B cell (primary cell): ENCODE results near the gene CTNNA1. TPM values are rescaled to one million over a fixed set of nuclear protein-coding genes. Genes with fewer than 3 reads are reported as not detected.

ENCODE experiments used
- ATAC-seq: fragments of 200-7000 bp; cut with Tn5 transposase; one replicate; pipeline ENCODE4 v1.10.0; 2021; ENCODE audit warnings: low read depth, mild to moderate bottlenecking, moderate number of reproducible peaks, moderate library complexity
- CTCF ChIA-PET: fragments of 350-600 bp; sonication (Branson Sonifier 250); formaldehyde crosslinking; loops from one replicate; lab custom pipeline; 2021; ENCODE audit warnings: antibody characterized with exemption, inconsistent platforms; lab: Charles Lee
- POLR2A ChIA-PET: fragments of 350-600 bp; sonication (Branson Sonifier 250); formaldehyde crosslinking; loops from one replicate; lab custom pipeline; 2021; ENCODE audit warnings: antibody characterized with exemption; lab: Charles Lee
- DNase-seq: peaks from one replicate; pipeline ENCODE4 v3.0.0; 2013
- H2AFZ ChIP-seq: 2 replicates; pipeline ENCODE4 v1.6.1; 2012; ENCODE audit warnings: mild to moderate bottlenecking, low read depth, low read length; ENCODE audit not compliant: insufficient read depth, poor library complexity, severe bottlenecking
- H3K27ac ChIP-seq, 2 donors: 1 replicate in 1 of 2; 2 replicates in 1 of 2; pipeline ENCODE4 v1.5.1; 2012 to 2013; ENCODE audit warnings: low read length in 2 of 2, mild to moderate bottlenecking in 2 of 2, moderate library complexity in 1 of 2
- H3K27me3 ChIP-seq, 4 experiments: fragments of 200-600 bp in 1 of 4; sonication (generic) in 1 of 4; replicated peaks in 1 of 4; 1 replicate in 2 of 4; 2 replicates in 2 of 4; pipeline versions ENCODE4 v1.6.1 to v1.7.0; 2013 to 2016; ENCODE audit warnings: low read length in 3 of 4, mild to moderate bottlenecking in 2 of 4, mixed read lengths in 1 of 4, moderate library complexity in 1 of 4; ENCODE audit not compliant: insufficient read depth in 4 of 4, control insufficient read depth in 3 of 4; ENCODE audit errors: control extremely low read depth in 1 of 4
- H3K36me3 ChIP-seq, 2 experiments: replicated peaks in 1 of 2; 1 replicate in 1 of 2; 2 replicates in 1 of 2; pipeline versions ENCODE4 v1.6.1 to v1.7.1; 2013; ENCODE audit warnings: low read length in 1 of 2; ENCODE audit not compliant: insufficient read depth in 2 of 2, control insufficient read depth in 1 of 2; ENCODE audit errors: control extremely low read depth in 1 of 2, extremely low read depth in 1 of 2
- H3K4me1 ChIP-seq, 2 donors: fragments of 200-600 bp in 1 of 2; sonication (generic) in 1 of 2; 1 replicate in 1 of 2; 2 replicates in 1 of 2; pipeline versions ENCODE4 v1.5.1 to v1.6.1; 2013 to 2017; ENCODE audit warnings: low read length in 2 of 2; ENCODE audit not compliant: control insufficient read depth in 2 of 2, insufficient read depth in 2 of 2
- H3K4me2 ChIP-seq: replicated peaks from 2 replicates; pipeline ENCODE3; 2012; ENCODE audit warnings: mild to moderate bottlenecking, low read depth, low read length; ENCODE audit not compliant: poor library complexity, severe bottlenecking
- H3K4me3 ChIP-seq, 5 experiments: fragments of 200-600 bp in 1 of 5; sonication (generic) in 1 of 5; 1 replicate in 3 of 5; 2 replicates in 2 of 5; pipeline versions ENCODE4 v1.5.1 to v1.7.0; 2011 to 2016; ENCODE audit warnings: low read length in 4 of 5, mild to moderate bottlenecking in 4 of 5, low read depth in 2 of 5, control low read depth in 1 of 5, moderate library complexity in 1 of 5; ENCODE audit not compliant: insufficient read depth in 1 of 5; ENCODE audit errors: control extremely low read depth in 1 of 5, extremely low read depth in 1 of 5
- H3K79me2 ChIP-seq: fragments of 200-600 bp; sonication (generic); one replicate; pipeline ENCODE4 v1.6.0; 2016; ENCODE audit warnings: low read length; ENCODE audit not compliant: control insufficient read depth, insufficient read depth
- H3K9ac ChIP-seq: fragments of 200-600 bp; sonication (generic); 2 replicates; pipeline ENCODE4 v1.6.1; 2017; ENCODE audit warnings: mild to moderate bottlenecking, low read length, moderate library complexity
- H3K9me3 ChIP-seq, 3 donors: one replicate each; pipeline versions ENCODE4 v1.6.1 to v1.7.1; 2013; ENCODE audit warnings: low read length in 2 of 3; ENCODE audit not compliant: control insufficient read depth in 2 of 3, insufficient read depth in 1 of 3; ENCODE audit errors: control extremely low read depth in 1 of 3
- H4K20me1 ChIP-seq: 2 replicates; pipeline ENCODE4 v1.6.0; 2012; ENCODE audit warnings: mild to moderate bottlenecking, low read length; ENCODE audit not compliant: insufficient read depth, control insufficient read depth, poor library complexity, severe bottlenecking
- H3K27ac Mint-ChIP-seq: one replicate; pipeline ENCODE4 v1.8.0; 2021; ENCODE audit warnings: mixed read lengths
- H3K27me3 Mint-ChIP-seq: one replicate; pipeline ENCODE4 v1.8.0; 2021; ENCODE audit warnings: mixed read lengths
- H3K4me1 Mint-ChIP-seq: one replicate; pipeline ENCODE4 v1.8.0; 2021; ENCODE audit warnings: mixed read lengths
- H3K4me3 Mint-ChIP-seq: one replicate; pipeline ENCODE4 v1.8.0; 2021; ENCODE audit warnings: mixed read lengths
- H3K9me3 Mint-ChIP-seq: one replicate; pipeline ENCODE4 v1.8.0; 2022; ENCODE audit warnings: mixed read lengths; ENCODE audit not compliant: insufficient read depth
- EZH2 ChIP-seq: IDR thresholded peaks from 2 replicates; pipeline ENCODE4 v1.6.1; 2012; ENCODE audit warnings: borderline replicate concordance, low read depth, mild to moderate bottlenecking, moderate library complexity, low read length; ENCODE audit not compliant: insufficient read depth, poor library complexity, severe bottlenecking
- WGBS: methylation state at CpG from one replicate; pipeline ENCODE4 v1.1.5; 2013; ENCODE audit warnings: missing lambda C conversion rate; ENCODE audit not compliant: insufficient coverage; 5-methylcytosine and 5-hydroxymethylcytosine counted together
- intact Hi-C: fragments of 100-400 bp; cut with micrococcal nuclease; formaldehyde crosslinking; loops from one replicate; pipeline ENCODE4 v1.10.0; 2022
- polyA plus RNA-seq: library from polyadenylated mRNA; depleted of rRNA; stranded (reverse); fragments of >200 nt; gene quantifications from 2 replicates; pipeline ENCODE4 v1.2.3, GENCODE V29; 2012
- total RNA-seq, 2 donors: library from RNA; stranded (reverse); fragments of 120-200 nt in 1 of 2; gene quantifications; 1 replicate in 1 of 2; 2 replicates in 1 of 2; pipeline versions ENCODE4 v1.2.3 to v1.2.4, GENCODE V29; 2013 to 2022
- TF ChIP-seq, protein P1 (sequence below): fragments of 200-600 bp; IDR thresholded peaks from one replicate; pipeline ENCODE4 v1.8.0; 2022; ENCODE audit warnings: antibody characterized with exemption, mild to moderate bottlenecking

CTNNA1 gene
- total and polyA plus RNA-seq, 2 donors (not counting 1 experiment from before 2014, with no cell fraction given) = 22.7 to 96.0 TPM

DNA sequence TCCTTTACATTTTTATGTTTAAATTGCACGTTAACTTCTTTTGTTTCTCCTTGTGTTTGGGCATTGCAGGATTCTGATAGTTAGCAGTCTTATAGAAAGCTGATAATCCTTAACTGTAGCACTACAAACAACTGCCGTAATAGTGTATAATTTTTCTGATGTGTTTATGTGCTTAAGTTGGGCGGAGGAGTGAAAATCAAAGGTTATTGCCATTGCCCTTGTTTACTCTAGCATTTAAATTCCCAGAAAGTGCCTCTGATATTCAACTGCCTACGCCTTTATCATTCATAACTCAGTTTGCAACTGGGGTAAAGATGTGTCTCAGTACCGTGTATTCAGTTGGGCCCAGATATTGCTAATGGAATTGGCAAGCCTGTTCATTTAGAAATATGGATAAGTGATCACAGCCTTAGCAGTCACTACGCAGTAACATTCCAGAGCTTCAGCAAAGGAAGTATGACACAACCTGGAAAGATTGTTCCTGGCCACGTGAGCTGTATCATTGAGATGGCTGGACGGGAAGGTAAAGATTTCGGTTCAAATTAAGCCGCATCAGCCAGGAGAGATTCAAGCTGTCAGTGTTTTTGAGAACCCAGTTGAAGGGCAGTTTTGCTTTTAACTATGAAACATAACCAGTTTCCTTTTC, 150.0 kb downstream of the CTNNA1 start:
- no peak for TF ChIP-seq EZH2
- TF ChIP-seq, protein P1, sequence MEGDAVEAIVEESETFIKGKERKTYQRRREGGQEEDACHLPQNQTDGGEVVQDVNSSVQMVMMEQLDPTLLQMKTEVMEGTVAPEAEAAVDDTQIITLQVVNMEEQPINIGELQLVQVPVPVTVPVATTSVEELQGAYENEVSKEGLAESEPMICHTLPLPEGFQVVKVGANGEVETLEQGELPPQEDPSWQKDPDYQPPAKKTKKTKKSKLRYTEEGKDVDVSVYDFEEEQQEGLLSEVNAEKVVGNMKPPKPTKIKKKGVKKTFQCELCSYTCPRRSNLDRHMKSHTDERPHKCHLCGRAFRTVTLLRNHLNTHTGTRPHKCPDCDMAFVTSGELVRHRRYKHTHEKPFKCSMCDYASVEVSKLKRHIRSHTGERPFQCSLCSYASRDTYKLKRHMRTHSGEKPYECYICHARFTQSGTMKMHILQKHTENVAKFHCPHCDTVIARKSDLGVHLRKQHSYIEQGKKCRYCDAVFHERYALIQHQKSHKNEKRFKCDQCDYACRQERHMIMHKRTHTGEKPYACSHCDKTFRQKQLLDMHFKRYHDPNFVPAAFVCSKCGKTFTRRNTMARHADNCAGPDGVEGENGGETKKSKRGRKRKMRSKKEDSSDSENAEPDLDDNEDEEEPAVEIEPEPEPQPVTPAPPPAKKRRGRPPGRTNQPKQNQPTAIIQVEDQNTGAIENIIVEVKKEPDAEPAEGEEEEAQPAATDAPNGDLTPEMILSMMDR = no peak
- Histone ChIP-seq H2AFZ (no peak overlapping the region), H3K9me3 (peaks cover 0 to 3% (median 0%) of the 10 kb centered on the region in 3 donors), H3K9ac (no peak overlapping the region), H3K4me3 (no peak overlapping the region), H3K27me3 (no peaks in the 10 kb centered on the region), H3K4me1 (no peaks in the 10 kb centered on the region), H3K4me2 (no peak overlapping the region), H3K79me2 (no peaks in the 10 kb centered on the region), H3K36me3 (peaks cover 0 to 31% of the 10 kb centered on the region in 2 experiments), H3K27ac (no peak overlapping the region), H4K20me1 (no peaks in the 10 kb centered on the region)
- ChIA-PET CTCF (no interaction called here), POLR2A (no interaction called here)
- Mint-ChIP-seq H3K27me3 (no peaks in the 10 kb centered on the region), H3K4me1 (peaks cover 6% of the 10 kb centered on the region), H3K27ac (no peak overlapping the region), H3K9me3 (no peaks in the 10 kb centered on the region), H3K4me3 (no peak overlapping the region)
- ATAC-seq = no peak
- no peak for DNase-seq
- intact Hi-C loops = no loop called here
- WGBS = 90% methylated on average over 3 of the region's 10 CpGs

DNA sequence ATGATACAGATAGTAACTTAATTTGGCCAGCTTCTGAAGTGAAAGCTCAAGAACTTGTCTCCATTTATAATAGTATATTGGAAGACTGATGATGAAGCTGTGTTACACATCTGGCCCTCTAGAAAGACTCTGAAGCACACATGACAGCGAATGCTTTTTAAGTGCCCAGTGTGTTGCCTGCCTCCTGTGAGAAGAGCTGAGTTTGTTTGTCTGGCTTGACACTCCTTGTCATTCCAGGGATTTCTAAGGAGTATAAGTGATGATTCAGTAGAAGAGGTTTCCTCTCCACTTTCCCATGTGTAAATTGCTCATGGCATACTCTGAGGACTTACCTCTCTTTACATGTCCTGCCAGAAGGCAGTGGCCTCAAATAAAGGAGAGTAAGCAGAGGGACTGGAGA, 152.3 kb downstream of the CTNNA1 start:
- intact Hi-C loops = no loop called here
- H4K20me1 ChIP-seq = no peaks in the 10 kb centered on the region

More for the DNA sequence above, 152.3 kb downstream of the CTNNA1 start:
- H3K9ac ChIP-seq = no peak overlapping the region
- DNase-seq = no peak
- H3K4me2 ChIP-seq = no peak overlapping the region
- H3K79me2 ChIP-seq = no peaks in the 10 kb centered on the region
- H2AFZ ChIP-seq = no peak overlapping the region
- ATAC-seq = no peak
- CTCF ChIA-PET = no interaction called here
- no peaks in the 10 kb centered on the region for H3K27me3 ChIP-seq
- no peaks in the 10 kb centered on the region for H3K4me1 Mint-ChIP-seq
- no peaks in the 10 kb centered on the region for H3K9me3 Mint-ChIP-seq
- no peaks in the 10 kb centered on the region for H3K4me1 ChIP-seq
- POLR2A ChIA-PET = no interaction called here
- H3K9me3 ChIP-seq = peaks cover 0 to 3% (median 0%) of the 10 kb centered on the region in 3 donors
- TF ChIP-seq, protein P1 = no peak
- no peak for TF ChIP-seq EZH2
- no peaks in the 10 kb centered on the region for H3K27me3 Mint-ChIP-seq
- no peak overlapping the region for H3K4me3 ChIP-seq
- H3K36me3 ChIP-seq = peaks cover 0 to 35% of the 10 kb centered on the region in 2 experiments
- 100% methylated on average over 1 of the region's 1 CpG for WGBS
- no peak overlapping the region for H3K27ac ChIP-seq
- no peak overlapping the region for H3K27ac Mint-ChIP-seq
- H3K4me3 Mint-ChIP-seq = no peak overlapping the region
